Esophagus muscularis mucosa (tissue), 4 donors: ENCODE results near the gene GLOD4.

Experiments
- CTCF ChIP-seq, 3 experiments: fragments of 200-600 bp in 2 of 3; fragments of 450-650 bp in 1 of 3; sonication (generic) in 2 of 3; IDR thresholded peaks; one replicate each; pipeline ENCODE4 v1.5.1; 2017 to 2019; ENCODE audit warnings: antibody characterized with exemption in 3 of 3, mild to moderate bottlenecking in 2 of 3, moderate library complexity in 1 of 3
- EP300 ChIP-seq: sonication (generic); formaldehyde crosslinking; IDR thresholded peaks from one replicate; pipeline ENCODE4 v1.6.1; 2017; ENCODE audit warnings: antibody characterized with exemption
- POLR2A ChIP-seq: fragments of 450-650 bp; IDR thresholded peaks from one replicate; pipeline ENCODE4 v1.6.1; 2017; ENCODE audit warnings: antibody characterized with exemption, moderate library complexity, mild to moderate bottlenecking, low read depth
- POLR2AphosphoS5 ChIP-seq, 2 donors: sonication (generic); formaldehyde crosslinking; IDR thresholded peaks; one replicate each; pipeline ENCODE4 v1.6.1; 2017; ENCODE audit warnings: antibody characterized with exemption in 2 of 2

GRCh38 chr17:802481-802880 lies 20.4 kb upstream of the GLOD4 start:
- TF ChIP-seq POLR2A = no peak
- no peak for TF ChIP-seq CTCF (IDR thresholded peaks at IDR 0.05)
- no peak for TF ChIP-seq POLR2AphosphoS5 (IDR thresholded peaks at IDR 0.05)
- TF ChIP-seq EP300 = no peak
